GM12872 (cell line): Measurements from ENCODE around the gene KCNK17.

Experiments
- TF ChIP-seq, protein P1 (sequence below): IDR thresholded peaks from 3 replicates; pipeline ENCODE4 v1.5.1; 2011; ENCODE audit warnings: low read depth, mild to moderate bottlenecking, low read length, moderate library complexity; ENCODE audit not compliant: insufficient read depth

KCNK17 gene

DNA sequence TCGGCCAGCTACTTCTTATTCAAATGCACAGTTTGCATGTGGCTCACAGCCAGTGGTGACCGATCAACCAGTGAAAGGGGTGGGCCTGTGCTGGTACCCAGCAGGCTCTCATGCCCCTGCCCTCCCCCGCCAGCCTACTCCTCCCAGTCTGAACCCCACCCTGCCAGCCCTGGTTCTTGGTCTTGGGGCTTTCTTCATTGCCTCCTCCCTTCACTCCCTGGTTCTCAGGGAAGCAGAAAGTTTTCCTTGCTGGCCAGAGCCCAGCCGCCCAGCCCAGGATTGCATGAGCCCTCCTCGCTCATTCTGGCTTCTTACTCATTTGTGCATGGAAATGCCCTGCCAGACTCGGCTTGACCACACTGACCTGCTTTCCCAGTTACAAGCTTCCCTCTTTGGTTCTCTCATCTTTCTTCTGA is 40.8 kb downstream of the KCNK17 start:
- TF ChIP-seq, protein P1, sequence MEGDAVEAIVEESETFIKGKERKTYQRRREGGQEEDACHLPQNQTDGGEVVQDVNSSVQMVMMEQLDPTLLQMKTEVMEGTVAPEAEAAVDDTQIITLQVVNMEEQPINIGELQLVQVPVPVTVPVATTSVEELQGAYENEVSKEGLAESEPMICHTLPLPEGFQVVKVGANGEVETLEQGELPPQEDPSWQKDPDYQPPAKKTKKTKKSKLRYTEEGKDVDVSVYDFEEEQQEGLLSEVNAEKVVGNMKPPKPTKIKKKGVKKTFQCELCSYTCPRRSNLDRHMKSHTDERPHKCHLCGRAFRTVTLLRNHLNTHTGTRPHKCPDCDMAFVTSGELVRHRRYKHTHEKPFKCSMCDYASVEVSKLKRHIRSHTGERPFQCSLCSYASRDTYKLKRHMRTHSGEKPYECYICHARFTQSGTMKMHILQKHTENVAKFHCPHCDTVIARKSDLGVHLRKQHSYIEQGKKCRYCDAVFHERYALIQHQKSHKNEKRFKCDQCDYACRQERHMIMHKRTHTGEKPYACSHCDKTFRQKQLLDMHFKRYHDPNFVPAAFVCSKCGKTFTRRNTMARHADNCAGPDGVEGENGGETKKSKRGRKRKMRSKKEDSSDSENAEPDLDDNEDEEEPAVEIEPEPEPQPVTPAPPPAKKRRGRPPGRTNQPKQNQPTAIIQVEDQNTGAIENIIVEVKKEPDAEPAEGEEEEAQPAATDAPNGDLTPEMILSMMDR: no peak

DNA sequence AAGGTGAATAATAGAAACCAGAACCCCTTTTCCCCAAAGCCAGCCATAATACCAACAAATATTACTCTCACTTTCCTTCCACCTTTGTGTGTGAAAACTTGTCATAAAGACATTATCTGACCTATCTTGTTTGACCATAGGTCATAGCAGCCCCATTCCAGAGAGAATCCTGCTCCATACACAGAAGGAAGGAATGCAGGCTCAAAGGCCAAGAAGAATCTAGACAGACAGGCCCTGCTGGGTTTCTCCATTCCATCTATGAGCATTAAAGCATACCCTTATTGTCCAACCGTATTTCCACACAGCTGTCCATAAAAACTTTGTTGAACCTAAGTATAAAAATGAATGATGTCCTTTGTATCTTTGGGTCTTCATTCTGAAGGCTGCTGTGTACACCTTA is 44.3 kb downstream of the KCNK17 start:
- TF ChIP-seq, protein P1: no peak

DNA sequence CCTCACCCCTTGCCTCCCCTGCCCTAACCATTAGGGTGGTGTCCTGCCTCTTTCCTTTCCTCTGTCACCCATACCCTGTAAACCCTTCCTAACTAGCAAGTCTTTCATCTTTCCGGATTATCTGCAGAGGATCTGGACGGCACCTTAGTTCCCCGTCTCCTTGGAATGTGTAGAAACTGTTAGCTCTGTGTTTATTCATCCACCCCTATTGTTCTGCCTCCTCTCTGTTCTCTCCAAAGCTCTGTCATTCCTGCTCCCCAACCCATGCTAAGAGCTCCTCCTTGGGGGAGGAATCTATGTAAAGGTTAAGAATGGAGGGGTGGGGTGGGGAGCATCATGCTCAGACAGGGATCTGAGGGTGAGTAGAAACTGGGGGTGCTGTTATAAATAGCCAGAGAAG is 45.5 kb downstream of the KCNK17 start:
- TF ChIP-seq, protein P1: no peak

DNA sequence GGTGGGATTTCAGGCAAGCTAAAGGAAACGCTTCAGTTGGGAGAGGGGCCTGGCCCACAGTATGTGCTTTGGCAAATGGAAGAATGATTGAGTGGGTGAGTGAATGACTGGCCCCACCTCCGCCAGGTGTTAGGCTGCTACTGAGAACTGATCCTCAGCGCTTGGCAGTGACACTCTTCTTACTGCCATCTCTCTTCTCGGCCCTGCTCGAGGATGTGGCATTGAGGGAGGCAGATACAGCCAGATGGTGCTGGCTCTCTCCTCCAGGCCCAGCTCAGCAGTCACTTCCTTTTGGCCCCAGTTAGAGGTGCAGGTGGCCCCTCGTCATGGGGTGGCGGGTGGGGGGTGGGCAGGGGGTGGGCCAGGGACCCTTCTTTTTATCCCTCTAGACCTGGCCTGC is 46.0 kb downstream of the KCNK17 start:
- TF ChIP-seq, protein P1: no peak

DNA sequence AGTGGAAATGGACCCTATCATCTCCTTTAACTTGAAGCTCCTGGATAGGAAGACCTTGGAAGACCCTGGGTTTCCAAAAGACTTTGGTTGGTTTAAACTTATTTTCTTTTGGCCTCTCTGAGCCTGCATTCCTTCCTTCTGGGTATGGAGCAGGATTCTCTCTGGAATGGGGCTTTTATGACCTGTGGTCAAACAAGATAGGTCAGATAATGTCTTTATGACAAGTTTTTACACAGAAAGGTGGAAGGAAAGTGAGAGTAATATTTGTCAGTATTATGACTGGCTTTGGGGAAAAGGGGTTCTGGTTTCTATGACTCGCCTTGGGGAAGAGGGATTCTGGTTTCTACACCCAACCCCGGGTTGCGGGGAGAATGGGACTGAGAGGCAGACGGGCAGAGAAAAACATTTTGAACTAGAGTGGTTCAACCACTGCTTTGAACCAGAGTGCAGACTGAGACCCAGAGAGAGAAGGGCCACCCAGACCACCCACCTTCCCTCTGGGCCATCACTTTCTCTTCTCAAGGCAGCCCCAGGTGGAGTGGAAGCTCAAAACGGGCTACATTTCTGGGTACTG is 47.4 kb downstream of the KCNK17 start:
- TF ChIP-seq, protein P1: no peak

DNA sequence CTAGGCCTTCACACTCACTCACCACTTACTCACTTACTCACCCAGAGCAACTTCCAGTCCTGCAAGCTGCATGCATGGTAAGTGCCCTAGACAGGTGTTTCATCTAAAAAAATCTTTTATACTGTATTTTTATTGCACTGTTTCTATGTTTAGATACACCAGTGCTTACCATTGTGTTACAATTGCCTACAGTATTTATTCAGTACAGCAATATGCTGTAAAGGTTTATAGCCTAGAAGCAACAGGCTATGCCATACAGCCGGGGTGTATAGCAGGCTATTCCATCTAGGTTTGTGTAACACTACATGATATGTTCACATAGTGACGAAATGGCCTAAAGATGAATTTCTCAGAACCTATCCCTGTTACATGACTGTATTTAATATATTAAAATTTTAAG is 47.8 kb downstream of the KCNK17 start:
- TF ChIP-seq, protein P1: no peak

DNA sequence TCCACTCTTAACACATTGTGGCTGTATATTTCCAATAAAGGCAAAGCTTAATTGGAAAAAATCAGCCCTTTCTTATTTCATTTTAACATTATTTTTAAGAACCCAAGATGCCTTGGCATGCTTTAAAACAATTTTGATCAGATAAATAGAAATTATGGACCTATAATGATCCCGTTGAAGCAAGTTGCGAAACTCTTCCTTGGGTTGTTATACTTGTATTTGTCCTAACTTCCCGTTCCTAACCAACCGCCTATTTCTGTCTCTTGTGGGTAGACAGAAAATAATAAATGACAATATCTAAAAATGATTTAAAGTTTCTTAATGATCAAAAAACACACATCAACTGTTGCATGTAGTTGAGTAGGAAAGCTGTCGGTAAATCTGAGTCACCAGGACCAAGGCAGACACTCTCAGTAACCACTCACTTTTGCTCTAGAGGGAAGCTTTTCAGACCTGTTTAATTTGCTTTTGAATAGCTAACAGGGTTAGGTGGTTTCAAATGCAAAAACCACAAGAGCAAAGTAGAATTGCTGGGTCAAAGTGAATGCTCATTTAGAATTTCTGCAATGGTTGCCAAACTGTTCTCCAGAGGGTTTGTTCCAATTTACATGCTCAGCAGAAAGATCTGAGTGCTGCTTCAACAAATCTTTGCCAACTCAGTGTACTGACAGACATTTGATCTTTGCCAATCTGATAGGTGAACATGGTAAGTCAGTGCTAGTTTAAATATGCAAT is 50.7 kb downstream of the KCNK17 start:
- TF ChIP-seq, protein P1: no peak
